ENCODE data around the gene CRACR2B.

The CRACR2B gene

DNA sequence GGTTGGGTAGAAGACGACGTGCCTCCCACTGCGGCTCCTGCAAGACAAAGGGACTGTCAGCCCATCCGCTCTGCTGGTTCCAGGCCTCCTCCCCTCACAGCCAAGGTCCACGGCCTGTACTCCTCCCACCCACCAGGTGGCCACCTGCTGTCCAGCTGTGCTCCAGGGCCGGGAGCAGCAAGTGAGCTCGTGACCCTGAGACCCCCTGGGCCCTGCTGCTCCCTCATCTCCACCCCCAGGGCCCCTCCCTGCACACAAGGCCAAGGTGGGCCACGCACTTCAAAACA is 42.4 kb downstream of the CRACR2B start:
- DNase-seq: no peak

DNA sequence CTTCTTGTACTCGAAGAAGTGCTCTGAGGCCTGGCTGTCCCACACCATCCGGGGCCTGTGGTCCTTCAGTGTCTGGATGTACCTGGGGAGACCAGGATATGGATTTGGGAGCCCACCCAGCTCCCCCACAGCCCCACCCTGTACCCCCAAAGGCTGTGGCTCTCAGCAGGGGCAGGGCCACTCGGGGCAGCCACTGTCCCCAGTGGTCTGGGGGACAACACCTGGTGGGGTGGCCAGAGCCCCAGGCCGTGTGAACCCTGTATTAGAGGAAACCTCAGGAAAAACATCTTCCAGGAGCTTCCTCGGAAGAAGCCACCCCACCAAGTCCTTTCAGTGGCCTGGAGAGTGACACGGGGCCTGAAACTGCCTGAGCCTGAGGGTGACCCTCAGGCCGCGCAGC is 42.7 kb downstream of the CRACR2B start:
- DNase-seq: no peak

DNA sequence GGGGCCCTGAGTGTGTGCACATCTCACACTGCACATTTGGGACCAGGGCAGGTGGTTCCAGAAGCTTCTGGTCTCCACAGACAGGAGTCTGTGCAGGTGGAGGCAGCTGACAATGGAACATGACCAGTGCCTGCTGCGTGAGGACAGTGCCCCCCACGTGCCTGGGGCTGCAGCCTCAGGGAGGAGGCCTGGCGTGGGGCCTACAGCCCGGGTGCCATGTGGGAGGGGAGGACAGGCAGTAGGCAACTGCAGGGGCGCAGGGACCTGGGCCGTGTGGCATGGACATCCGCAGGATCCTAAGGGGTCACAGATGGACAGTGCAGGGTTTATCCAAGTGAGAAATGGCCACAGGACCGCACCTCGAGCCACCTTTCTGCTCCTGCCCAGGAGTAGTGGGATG is 43.8 kb downstream of the CRACR2B start:
- no peak for DNase-seq

DNA sequence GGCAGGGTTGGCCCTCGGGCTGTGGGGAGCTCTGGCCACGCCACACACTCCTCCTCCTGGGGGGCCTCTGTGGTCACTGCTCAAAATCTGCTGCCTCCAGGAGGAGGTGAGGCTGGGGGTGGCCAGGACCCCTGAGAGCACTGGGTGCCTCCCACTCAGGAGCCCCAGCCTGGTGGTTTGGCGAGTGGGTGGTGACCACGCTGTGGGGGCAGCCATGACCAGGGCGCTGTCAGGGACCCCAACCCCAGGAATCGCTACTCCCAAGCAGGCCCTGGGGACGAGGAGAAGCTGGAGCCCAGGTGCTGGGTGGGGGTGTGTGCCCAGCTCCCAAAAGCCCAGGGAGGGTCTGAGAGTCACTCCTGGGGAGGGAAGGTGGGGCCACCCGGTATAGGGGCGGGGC is 45.1 kb downstream of the CRACR2B start:
- no peak for DNase-seq

- DNase-seq: no peak
Observed at GRCh38 chr11:873706-874105, 46.0 kb downstream of the CRACR2B start.

DNA sequence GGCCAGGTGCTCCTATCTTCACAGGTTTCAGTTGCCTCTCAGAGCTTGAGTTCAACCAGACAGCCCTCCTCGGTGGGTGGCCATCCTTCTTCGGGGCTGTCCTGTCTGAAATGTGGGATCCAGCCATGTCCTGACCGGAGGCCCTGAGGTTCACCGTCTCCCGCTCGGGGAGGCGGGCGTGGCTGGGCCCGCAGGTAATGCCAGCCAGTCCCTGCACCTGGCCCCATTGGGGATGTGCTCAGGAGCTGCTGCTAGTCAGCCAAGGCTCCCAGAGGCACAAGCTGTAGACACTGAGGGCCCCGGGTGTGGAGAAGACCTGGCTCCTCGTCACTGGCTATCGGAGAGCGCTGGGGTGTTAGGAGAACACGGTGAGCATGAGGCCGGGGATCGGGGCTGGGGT is 47.5 kb downstream of the CRACR2B start:
- DNase-seq: no peak

DNA sequence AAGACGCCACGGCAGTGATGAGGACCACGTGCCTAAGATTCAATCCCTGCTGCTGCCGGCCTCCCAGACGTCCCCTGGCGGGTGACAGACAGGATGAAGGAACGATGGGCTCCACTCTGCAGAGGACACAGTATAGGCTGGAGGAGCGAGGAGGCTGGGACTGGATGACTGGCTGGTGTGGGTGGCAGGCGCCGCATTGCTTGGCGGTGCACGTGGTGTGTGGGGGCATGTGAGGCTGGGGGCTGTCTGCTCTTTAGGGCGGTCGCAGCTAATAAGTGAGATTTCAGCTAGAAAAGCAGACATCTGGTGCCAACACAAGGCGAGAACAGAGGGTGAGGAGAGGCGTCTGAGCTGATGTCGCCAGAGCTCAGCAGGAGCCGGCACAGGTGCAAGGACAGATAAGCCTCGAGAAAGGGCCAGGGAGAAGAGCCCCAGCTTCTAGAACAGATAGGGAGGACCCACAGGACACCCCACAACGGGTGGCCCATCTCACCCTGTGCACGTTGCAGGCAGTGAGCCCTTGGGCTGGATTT is 48.1 kb downstream of the CRACR2B start:
- DNase-seq: no peak

DNA sequence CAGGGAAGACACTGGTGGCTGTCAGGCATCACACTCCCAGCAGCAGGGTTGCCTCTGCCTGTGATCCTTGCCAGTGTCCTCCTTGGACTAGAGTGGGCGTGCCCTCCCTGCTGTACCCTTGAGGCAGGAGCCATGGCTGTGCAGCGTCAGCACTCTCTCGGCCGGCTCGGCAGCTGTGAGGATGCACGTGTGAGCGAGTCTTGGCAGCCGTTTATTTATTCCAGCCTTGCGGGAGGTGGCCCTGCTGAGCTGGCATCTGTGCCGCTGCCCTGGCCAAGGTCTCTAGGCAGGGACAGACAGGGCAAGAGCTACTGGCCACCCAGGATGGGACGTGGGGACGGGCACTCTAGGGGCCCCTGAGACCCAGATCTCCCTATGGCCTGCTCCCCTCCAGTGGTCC is 48.8 kb downstream of the CRACR2B start:
- no peak for DNase-seq

GRCh38 chr11:877565-877964 is 49.8 kb downstream of the CRACR2B start:
- no peak for DNase-seq

- no peak for DNase-seq
Observed at GRCh38 chr11:880447-880846, 52.7 kb downstream of the CRACR2B start.
